Measurements from ENCODE around the gene STN1. TPM values are rescaled to one million over a fixed set of nuclear protein-coding genes. Genes with fewer than 3 reads are reported as not detected.

Gene STN1
- total and polyA plus RNA-seq, 9 of the 15 experiments (the other 6 are each of a cell fraction or from before 2014, with no cell fraction given), result 9.1 to 19.6 (median 13.8) TPM

DNA sequence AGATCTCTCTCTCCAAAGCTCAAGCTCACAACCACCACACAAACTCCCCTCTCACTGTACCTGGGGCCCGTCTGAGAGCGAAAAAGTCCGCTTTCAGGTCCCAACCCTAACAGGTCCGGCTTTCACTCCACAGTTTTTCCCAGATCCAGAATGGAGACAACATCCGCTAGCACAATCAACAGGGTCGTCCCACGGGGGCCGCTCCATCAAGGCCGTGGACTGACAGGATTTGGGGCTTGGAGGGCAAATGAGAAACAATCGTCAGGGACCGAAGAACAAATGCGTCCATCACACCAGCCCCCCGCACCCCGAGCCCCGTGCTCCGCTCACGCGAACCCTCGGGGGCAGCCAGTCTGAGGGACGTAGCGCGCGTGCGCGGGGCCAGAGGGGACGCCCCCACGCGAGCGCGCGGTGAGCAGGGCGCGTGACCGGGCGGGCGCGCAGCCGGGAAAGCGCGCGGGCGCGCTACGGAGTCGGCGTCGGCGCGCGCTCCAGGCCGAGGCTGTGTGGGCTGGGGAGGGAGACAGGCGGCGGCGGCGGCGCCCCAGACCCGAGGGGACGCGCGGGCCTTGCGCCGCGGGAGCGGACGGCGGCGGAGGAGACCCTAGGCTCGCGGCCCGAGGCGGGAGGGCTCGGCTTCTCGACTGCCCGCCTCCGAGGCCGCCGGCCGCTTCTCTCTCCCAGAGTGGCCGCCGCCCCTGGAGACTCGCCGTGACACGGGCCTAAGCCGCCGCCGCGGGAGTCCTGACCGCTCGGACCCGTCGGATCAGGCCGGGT lies 48.9 kb upstream of the STN1 start, which contains the start of gene SLK (continued):
- TF ChIP-seq ZNF512 (tag; IDR thresholded peaks at IDR 0.05) (no peak), ZFX (CRISPR knock-in tag; IDR thresholded peaks at IDR 0.05) (peak; percentile 86), NFIX (CRISPR knock-in tag; IDR thresholded peaks at IDR 0.05; ENCODE audit: low read depth) (no peak)

GRCh38 chr10:103960103-103960502 lies 42.1 kb upstream of the STN1 start:
- DNase-seq (ENCODE audit: extremely low read depth in 1 of 4, low spot score in 3 of 4), result no peak
- Histone ChIP-seq H3K27ac (ENCODE audit: extremely low read depth, low read depth, low read length) (no peak overlapping the region), H3K4me3 (no peak overlapping the region), H4K20me1 (replicated peaks; ENCODE audit: control insufficient read depth, insufficient read depth, low read length) (no peaks in the 10 kb centered on the region), H3K27me3 (ENCODE audit: control insufficient read depth in 2 of 2, insufficient read depth in 2 of 2, low read length in 2 of 2) (no peaks in the 10 kb centered on the region), H3K36me3 (ENCODE audit: control insufficient read depth, insufficient read depth, low read length) (no peaks in the 10 kb centered on the region), H3K79me2 (ENCODE audit: control insufficient read depth, insufficient read depth, low read length) (no peaks in the 10 kb centered on the region; the same call in 2 of the 3 replicates), H2AFZ (ENCODE audit: low read depth, low read length) (no peak overlapping the region), H3K9me1 (ENCODE audit: control insufficient read depth, insufficient read depth, low read length) (no peaks in the 10 kb centered on the region), H3K9me3 (replicated peaks; ENCODE audit: control insufficient read depth, insufficient read depth, low read depth, low read length) (no peaks in the 10 kb centered on the region), H3K9ac (ENCODE audit: insufficient read depth in 1 of 2, low read depth in 2 of 2, low read length in 2 of 2) (no peak overlapping the region), H3K4me2 (ENCODE audit: insufficient read depth, low read length) (no peak overlapping the region), H3K4me1 (replicated peaks in 1 of 2; ENCODE audit: control insufficient read depth in 2 of 2, insufficient read depth in 2 of 2, low read length in 2 of 2) (peaks cover 0 to 3% of the 10 kb centered on the region in 2 experiments; a peak in 3 of 5 replicates)
- no TSS peak for BruUV-seq (replicated peaks)
- ChIA-PET CTCF (ENCODE audit: low intra/inter-chr PET ratio) (no interaction called here), POLR2A (no interaction called here)
- ATAC-seq, result no peak
- in situ Hi-C loops (cut with MboI), result no loop called here
- intact Hi-C loops (cut with micrococcal nuclease), result no loop called here
- WGBS (ENCODE audit: insufficient coverage, low coverage, missing lambda C conversion rate), result 44% methylated on average over 3 of the region's 3 CpGs
- no peak for FAIRE-seq
- TF ChIP-seq, protein P1, sequence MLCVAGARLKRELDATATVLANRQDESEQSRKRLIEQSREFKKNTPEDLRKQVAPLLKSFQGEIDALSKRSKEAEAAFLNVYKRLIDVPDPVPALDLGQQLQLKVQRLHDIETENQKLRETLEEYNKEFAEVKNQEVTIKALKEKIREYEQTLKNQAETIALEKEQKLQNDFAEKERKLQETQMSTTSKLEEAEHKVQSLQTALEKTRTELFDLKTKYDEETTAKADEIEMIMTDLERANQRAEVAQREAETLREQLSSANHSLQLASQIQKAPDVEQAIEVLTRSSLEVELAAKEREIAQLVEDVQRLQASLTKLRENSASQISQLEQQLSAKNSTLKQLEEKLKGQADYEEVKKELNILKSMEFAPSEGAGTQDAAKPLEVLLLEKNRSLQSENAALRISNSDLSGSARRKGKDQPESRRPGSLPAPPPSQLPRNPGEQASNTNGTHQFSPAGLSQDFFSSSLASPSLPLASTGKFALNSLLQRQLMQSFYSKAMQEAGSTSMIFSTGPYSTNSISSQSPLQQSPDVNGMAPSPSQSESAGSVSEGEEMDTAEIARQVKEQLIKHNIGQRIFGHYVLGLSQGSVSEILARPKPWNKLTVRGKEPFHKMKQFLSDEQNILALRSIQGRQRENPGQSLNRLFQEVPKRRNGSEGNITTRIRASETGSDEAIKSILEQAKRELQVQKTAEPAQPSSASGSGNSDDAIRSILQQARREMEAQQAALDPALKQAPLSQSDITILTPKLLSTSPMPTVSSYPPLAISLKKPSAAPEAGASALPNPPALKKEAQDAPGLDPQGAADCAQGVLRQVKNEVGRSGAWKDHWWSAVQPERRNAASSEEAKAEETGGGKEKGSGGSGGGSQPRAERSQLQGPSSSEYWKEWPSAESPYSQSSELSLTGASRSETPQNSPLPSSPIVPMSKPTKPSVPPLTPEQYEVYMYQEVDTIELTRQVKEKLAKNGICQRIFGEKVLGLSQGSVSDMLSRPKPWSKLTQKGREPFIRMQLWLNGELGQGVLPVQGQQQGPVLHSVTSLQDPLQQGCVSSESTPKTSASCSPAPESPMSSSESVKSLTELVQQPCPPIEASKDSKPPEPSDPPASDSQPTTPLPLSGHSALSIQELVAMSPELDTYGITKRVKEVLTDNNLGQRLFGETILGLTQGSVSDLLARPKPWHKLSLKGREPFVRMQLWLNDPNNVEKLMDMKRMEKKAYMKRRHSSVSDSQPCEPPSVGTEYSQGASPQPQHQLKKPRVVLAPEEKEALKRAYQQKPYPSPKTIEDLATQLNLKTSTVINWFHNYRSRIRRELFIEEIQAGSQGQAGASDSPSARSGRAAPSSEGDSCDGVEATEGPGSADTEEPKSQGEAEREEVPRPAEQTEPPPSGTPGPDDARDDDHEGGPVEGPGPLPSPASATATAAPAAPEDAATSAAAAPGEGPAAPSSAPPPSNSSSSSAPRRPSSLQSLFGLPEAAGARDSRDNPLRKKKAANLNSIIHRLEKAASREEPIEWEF (CRISPR knock-in tag; IDR thresholded peaks at IDR 0.05), result no peak
- TF ChIP-seq PHF8 (IDR thresholded peaks at IDR 0.05; ENCODE audit: borderline replicate concordance, low read length) (no peak), U2AF1 (optimal IDR thresholded peaks at IDR 0.05; ENCODE audit: low read depth, low read length) (no peak), ARID3A (IDR thresholded peaks at IDR 0.05; ENCODE audit: borderline replicate concordance, low read depth, low read length) (no peak), JUNB (CRISPR knock-in tag; conservative IDR thresholded peaks at IDR 0.05) (no peak), E2F3 (CRISPR knock-in tag; IDR thresholded peaks at IDR 0.05) (no peak), BRD4 (IDR thresholded peaks at IDR 0.05) (no peak), HLTF (IDR thresholded peaks at IDR 0.05) (no peak)

All from K562 (cell line).